GM21737 (cell line): ENCODE results near the gene DPP3.

ENCODE experiments used
- ATAC-seq: cut with Tn5 transposase; IDR thresholded peaks from one replicate; pipeline ENCODE4 v1.9.1; 2021; ENCODE audit warnings: mild to moderate bottlenecking, moderate library complexity; ENCODE audit not compliant: unreplicated experiment

DPP3 gene

GRCh38 chr11:66478729-66479393, 1.4 kb upstream of the DPP3 start:
- ATAC-seq = no peak

GRCh38 chr11:66479394-66480116, 679 bp upstream of the DPP3 start:
- no peak for ATAC-seq

- no peak for ATAC-seq
Measured at GRCh38 chr11:66484806-66485380, 4.7 kb downstream of the DPP3 start.

GRCh38 chr11:66488957-66489356, 8.7 kb downstream of the DPP3 start:
- no peak for ATAC-seq

- ATAC-seq = no peak
Measured at GRCh38 chr11:66489636-66490035, 9.4 kb downstream of the DPP3 start.

- ATAC-seq = no peak
Measured at GRCh38 chr11:66491315-66491935, 11.2 kb downstream of the DPP3 start.

GRCh38 chr11:66492161-66492865, 12.1 kb downstream of the DPP3 start:
- no peak for ATAC-seq

- no peak for ATAC-seq
Measured at GRCh38 chr11:66493130-66493529, 12.9 kb downstream of the DPP3 start.

GRCh38 chr11:66494458-66494857, 14.2 kb downstream of the DPP3 start:
- ATAC-seq = no peak

- no peak for ATAC-seq
Measured at GRCh38 chr11:66494935-66495334, 14.7 kb downstream of the DPP3 start.

GRCh38 chr11:66495401-66495854, 15.2 kb downstream of the DPP3 start:
- ATAC-seq = no peak

- no peak for ATAC-seq
Measured at GRCh38 chr11:66497206-66497605, 17.0 kb downstream of the DPP3 start.

- no peak for ATAC-seq
Measured at GRCh38 chr11:66498506-66498905, 18.3 kb downstream of the DPP3 start.

- ATAC-seq = no peak
Measured at GRCh38 chr11:66505276-66505816, 25.1 kb downstream of the DPP3 start.

GRCh38 chr11:66509131-66509561, 28.9 kb downstream of the DPP3 start:
- ATAC-seq = no peak

- ATAC-seq = peak; percentile 68
Measured at GRCh38 chr11:66510271-66510989, 30.2 kb downstream of the DPP3 start, which contains the start of gene BBS1. Gene BBS1, plus strand, starts transcription at chr11:66510635. Its CDS starts 25 bp downstream, at chr11:66510660.

GRCh38 chr11:66510990-66511339, 30.7 kb downstream of the DPP3 start:
- no peak for ATAC-seq

- ATAC-seq = no peak
Measured at GRCh38 chr11:66523611-66524010, 43.4 kb downstream of the DPP3 start.

- ATAC-seq = no peak
Measured at GRCh38 chr11:66524304-66525040, 44.2 kb downstream of the DPP3 start.
